Prostate gland (tissue), 2 donors: ENCODE data around the gene TMIGD1.

ENCODE experiments used
- CTCF ChIP-seq, 4 experiments: fragments of 200-600 bp in 2 of 4; fragments of 450-650 bp in 2 of 4; sonication (generic) in 2 of 4; IDR thresholded peaks; 1 replicate in 3 of 4; 2 replicates in 1 of 4; pipeline ENCODE4 v1.5.1; 2016 to 2019; ENCODE audit warnings: antibody characterized with exemption in 4 of 4, mild to moderate bottlenecking in 2 of 4, moderate library complexity in 2 of 4
- POLR2A ChIP-seq: fragments of 450-650 bp; IDR thresholded peaks from one replicate; pipeline ENCODE4 v1.6.1; 2016; ENCODE audit warnings: antibody characterized with exemption, mild to moderate bottlenecking

GRCh38 chr17:30297715-30298114 is 36.1 kb downstream of the TMIGD1 start:
- TF ChIP-seq POLR2A, result no peak
- TF ChIP-seq CTCF (IDR thresholded peaks at IDR 0.05), result no peak
